ENCODE data around the gene MPRIP. TPM values are rescaled to one million over a fixed set of nuclear protein-coding genes. Genes with fewer than 3 reads are reported as not detected.
A peak's percentile ranks its signal among the peaks of the same experiment; 100 is the strongest.

The MPRIP gene
- total RNA-seq, 1 experiment from 2014 or later: 73.9 TPM

- H3K36me3 ChIP-seq (replicated peaks; ENCODE audit: control insufficient read depth, insufficient read depth, low read length): peaks cover 39% of the 10 kb centered on the region
- no peak for DNase-seq
- H3K4me3 ChIP-seq (ENCODE audit: insufficient read depth, low read depth, low read length): no peak overlapping the region
- H3K27me3 ChIP-seq (ENCODE audit: control insufficient read depth, insufficient read depth, low read length): no peaks in the 10 kb centered on the region
Measured at GRCh38 chr17:17229416-17230384, 187.4 kb downstream of the MPRIP start.

DNA sequence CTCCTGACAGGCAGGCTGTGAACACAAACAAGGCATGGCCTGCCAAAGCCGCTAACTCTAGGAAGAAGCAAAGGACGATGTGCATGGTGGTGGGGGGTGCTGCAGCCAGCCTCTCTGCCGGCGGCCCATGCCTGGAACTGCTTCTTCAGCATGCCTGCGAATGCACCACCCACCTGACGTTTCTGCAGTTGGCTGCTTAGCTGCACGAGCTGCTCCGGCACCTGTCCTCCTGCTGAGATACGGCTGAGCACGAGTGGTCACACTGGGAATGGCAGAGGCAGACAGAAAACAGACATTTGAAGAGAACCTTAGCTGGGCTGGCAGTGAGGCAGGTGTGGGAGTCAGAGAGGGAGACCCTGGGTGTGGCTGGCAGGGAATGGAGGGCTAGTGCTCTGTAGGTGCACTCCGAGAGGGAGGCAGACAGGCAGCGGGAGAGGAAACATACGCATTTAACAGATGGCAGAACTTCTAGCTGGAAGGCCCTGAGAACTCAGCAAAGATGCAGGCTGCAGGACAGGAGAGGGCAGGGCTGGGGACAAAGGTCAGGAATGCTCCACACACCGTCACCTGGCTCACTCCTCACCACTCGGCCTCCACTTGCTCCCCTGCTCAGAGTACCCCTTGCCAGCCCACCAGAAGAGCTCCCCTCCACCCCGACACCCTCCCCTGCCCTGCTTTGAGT, 189.5 kb downstream of the MPRIP start:
- no peaks in the 10 kb centered on the region for H3K27me3 ChIP-seq (ENCODE audit: control insufficient read depth, insufficient read depth, low read length)
- peak; percentile 23 for DNase-seq
- H3K4me3 ChIP-seq (ENCODE audit: insufficient read depth, low read depth, low read length): no peak overlapping the region
- H3K36me3 ChIP-seq (replicated peaks; ENCODE audit: control insufficient read depth, insufficient read depth, low read length): peaks cover 23% of the 10 kb centered on the region

GRCh38 chr17:17232303-17232621, 190.0 kb downstream of the MPRIP start:
- no peak overlapping the region for H3K4me3 ChIP-seq (ENCODE audit: insufficient read depth, low read depth, low read length)
- H3K36me3 ChIP-seq (replicated peaks; ENCODE audit: control insufficient read depth, insufficient read depth, low read length): peaks cover 21% of the 10 kb centered on the region
- no peak for DNase-seq
- no peaks in the 10 kb centered on the region for H3K27me3 ChIP-seq (ENCODE audit: control insufficient read depth, insufficient read depth, low read length)

- H3K27me3 ChIP-seq (ENCODE audit: control insufficient read depth, insufficient read depth, low read length): no peaks in the 10 kb centered on the region
- peak; percentile 38 for DNase-seq
- H3K4me3 ChIP-seq (ENCODE audit: insufficient read depth, low read depth, low read length): peak overlapping the region; percentile 96; the same call in 1 of the 2 replicates
- peaks cover 7% of the 10 kb centered on the region for H3K36me3 ChIP-seq (replicated peaks; ENCODE audit: control insufficient read depth, insufficient read depth, low read length)
Measured at GRCh38 chr17:17235212-17236174, 193.2 kb downstream of the MPRIP start.

GRCh38 chr17:17236295-17237025, 194.2 kb downstream of the MPRIP start:
- Histone ChIP-seq H3K4me3 (ENCODE audit: insufficient read depth, low read depth, low read length) (peak overlapping the region; percentile 96), H3K36me3 (replicated peaks; ENCODE audit: control insufficient read depth, insufficient read depth, low read length) (peaks cover 7% of the 10 kb centered on the region), H3K27me3 (ENCODE audit: control insufficient read depth, insufficient read depth, low read length) (no peaks in the 10 kb centered on the region)
- DNase-seq: no peak

DNA sequence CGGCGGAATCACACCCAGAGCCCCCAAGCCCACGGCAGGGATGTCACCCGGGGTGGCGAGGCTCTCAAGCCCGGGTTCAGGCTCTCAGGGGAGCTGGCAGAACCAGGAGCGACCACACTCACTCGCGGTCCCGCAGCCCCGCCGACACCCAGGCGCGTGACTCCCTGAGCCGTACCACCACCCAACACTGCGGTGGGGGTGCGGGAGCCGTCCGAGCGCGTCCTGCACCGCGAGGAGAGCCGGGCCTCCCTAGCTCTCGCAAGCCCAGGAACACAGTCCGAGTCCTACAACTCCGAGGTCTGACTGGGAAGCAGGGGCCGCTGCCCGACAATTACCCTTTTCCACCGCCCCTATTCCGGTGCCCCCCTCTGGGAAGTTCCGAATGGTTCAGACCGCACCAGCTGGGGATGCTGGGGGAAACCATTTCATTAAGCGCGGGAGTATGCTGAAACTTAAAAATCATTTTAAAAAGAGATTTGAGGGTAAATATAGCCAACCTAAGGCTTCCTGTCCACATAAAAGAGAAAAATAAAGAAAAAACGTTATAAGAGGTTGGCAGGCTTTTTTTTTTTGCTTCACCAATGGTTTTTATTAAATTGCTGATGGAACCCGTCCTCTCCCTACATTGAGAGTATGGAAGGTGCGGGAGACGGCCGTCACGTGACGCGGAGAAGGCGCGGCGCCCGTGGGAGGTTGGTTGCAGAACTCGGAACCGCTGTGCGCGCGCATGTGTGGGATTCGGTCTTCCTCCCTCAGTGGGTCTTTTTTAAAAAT, 195.0 kb downstream of the MPRIP start, which contains the start of gene FLCN:
Gene FLCN, minus strand, starts transcription at position 143 of the 774 bp plus-strand sequence. CDS start 9,031 bp downstream, outside the sequence.
- peak; percentile 93 for DNase-seq
- no peaks in the 10 kb centered on the region for H3K27me3 ChIP-seq (ENCODE audit: control insufficient read depth, insufficient read depth, low read length)
- peak within 1 kb of the TSS; percentile 96 for H3K4me3 ChIP-seq (ENCODE audit: insufficient read depth, low read depth, low read length)
- H3K36me3 ChIP-seq (replicated peaks; ENCODE audit: control insufficient read depth, insufficient read depth, low read length): peaks cover 2% of the 10 kb centered on the region

DNA sequence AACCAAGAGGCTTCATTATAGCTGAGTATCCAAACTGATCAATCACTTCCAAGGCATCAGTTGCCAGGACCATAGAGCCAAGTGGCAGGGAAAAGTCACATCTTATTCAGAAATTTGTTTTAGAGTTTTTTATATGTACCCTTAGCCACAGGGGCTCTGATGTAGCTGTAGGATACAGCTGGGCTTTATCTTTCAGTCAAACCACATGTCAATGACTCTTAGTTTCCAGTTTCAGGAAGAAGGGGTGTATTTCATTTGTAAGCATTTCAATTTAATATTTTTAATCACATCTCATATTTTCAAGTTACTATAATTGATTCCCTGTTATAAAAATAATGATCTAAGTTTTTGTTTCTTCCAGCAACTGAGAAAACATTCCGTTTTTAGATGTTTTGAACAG, 197.6 kb downstream of the MPRIP start:
- no peak for DNase-seq
- H3K27me3 ChIP-seq (ENCODE audit: control insufficient read depth, insufficient read depth, low read length): no peaks in the 10 kb centered on the region
- H3K4me3 ChIP-seq (ENCODE audit: insufficient read depth, low read depth, low read length): no peak overlapping the region
- no peaks in the 10 kb centered on the region for H3K36me3 ChIP-seq (replicated peaks; ENCODE audit: control insufficient read depth, insufficient read depth, low read length)

DNA sequence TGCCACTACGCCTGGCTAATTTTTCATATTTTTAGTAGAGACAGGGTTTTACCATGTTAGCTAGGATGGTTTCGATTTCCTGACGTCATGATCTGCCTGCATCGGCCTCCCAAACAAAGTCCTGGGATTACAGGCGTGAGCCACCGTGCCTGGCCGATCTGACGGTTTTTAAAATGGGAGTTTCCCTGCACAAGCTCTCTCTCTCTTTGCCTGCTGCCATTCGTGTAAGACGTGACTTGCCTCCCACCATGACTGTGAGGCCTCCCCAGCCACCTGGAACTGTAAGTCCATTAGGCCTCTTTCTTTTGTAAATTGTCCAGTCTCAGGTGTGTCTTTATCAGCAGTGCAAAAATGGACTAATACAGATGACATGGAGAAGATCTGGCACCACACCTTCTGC, 199.4 kb downstream of the MPRIP start:
- no peak overlapping the region for H3K4me3 ChIP-seq (ENCODE audit: insufficient read depth, low read depth, low read length)
- H3K27me3 ChIP-seq (ENCODE audit: control insufficient read depth, insufficient read depth, low read length): no peaks in the 10 kb centered on the region
- no peak for DNase-seq
- no peaks in the 10 kb centered on the region for H3K36me3 ChIP-seq (replicated peaks; ENCODE audit: control insufficient read depth, insufficient read depth, low read length)

GRCh38 chr17:17242246-17242645, 200.0 kb downstream of the MPRIP start:
- H3K27me3 ChIP-seq (ENCODE audit: control insufficient read depth, insufficient read depth, low read length): no peaks in the 10 kb centered on the region
- H3K36me3 ChIP-seq (replicated peaks; ENCODE audit: control insufficient read depth, insufficient read depth, low read length): peaks cover 3% of the 10 kb centered on the region
- H3K4me3 ChIP-seq (ENCODE audit: insufficient read depth, low read depth, low read length): no peak overlapping the region
- no peak for DNase-seq

Other genes starting within 250 kb of the MPRIP start
- gene TNFRSF13B, start 70.3 kb upstream of the MPRIP start, total RNA-seq (2014; rRNA removed; shearing (Covaris generic)): 0.21 TPM in 1 of 2 replicates, not detected in the other
- 0.17 TPM in 1 of 2 replicates, not detected in the other for gene PLD6, start 163.9 kb downstream of the MPRIP start, total RNA-seq (2014; rRNA removed; shearing (Covaris generic))
- gene FLCN, start 194.7 kb downstream of the MPRIP start, total RNA-seq (2014; rRNA removed; shearing (Covaris generic)): 36.4 and 42.9 TPM in 2 replicates
- 106 and 125 TPM in 2 replicates for gene COPS3, start 238.8 kb downstream of the MPRIP start, total RNA-seq (2014; rRNA removed; shearing (Covaris generic))